B cell (primary cell): Measurements from ENCODE around the gene SNTG2. TPM values are rescaled to one million over a fixed set of nuclear protein-coding genes. Genes with fewer than 3 reads are reported as not detected.

Experiments used
- ATAC-seq: fragments of 200-7000 bp; cut with Tn5 transposase; one replicate; pipeline ENCODE4 v1.10.0; 2021; ENCODE audit warnings: low read depth, mild to moderate bottlenecking, moderate number of reproducible peaks, moderate library complexity
- CTCF ChIA-PET: fragments of 350-600 bp; sonication (Branson Sonifier 250); formaldehyde crosslinking; loops from one replicate; lab custom pipeline; 2021; ENCODE audit warnings: antibody characterized with exemption, inconsistent platforms; lab: Charles Lee
- POLR2A ChIA-PET: fragments of 350-600 bp; sonication (Branson Sonifier 250); formaldehyde crosslinking; loops from one replicate; lab custom pipeline; 2021; ENCODE audit warnings: antibody characterized with exemption; lab: Charles Lee
- DNase-seq: peaks from one replicate; pipeline ENCODE4 v3.0.0; 2013
- H2AFZ ChIP-seq: 2 replicates; pipeline ENCODE4 v1.6.1; 2012; ENCODE audit warnings: mild to moderate bottlenecking, low read depth, low read length; ENCODE audit not compliant: insufficient read depth, poor library complexity, severe bottlenecking
- H3K27ac ChIP-seq, 2 donors: 1 replicate in 1 of 2; 2 replicates in 1 of 2; pipeline ENCODE4 v1.5.1; 2012 to 2013; ENCODE audit warnings: low read length in 2 of 2, mild to moderate bottlenecking in 2 of 2, moderate library complexity in 1 of 2
- H3K27me3 ChIP-seq, 4 experiments: fragments of 200-600 bp in 1 of 4; sonication (generic) in 1 of 4; replicated peaks in 1 of 4; 1 replicate in 2 of 4; 2 replicates in 2 of 4; pipeline versions ENCODE4 v1.6.1 to v1.7.0; 2013 to 2016; ENCODE audit warnings: low read length in 3 of 4, mild to moderate bottlenecking in 2 of 4, mixed read lengths in 1 of 4, moderate library complexity in 1 of 4; ENCODE audit not compliant: insufficient read depth in 4 of 4, control insufficient read depth in 3 of 4; ENCODE audit errors: control extremely low read depth in 1 of 4
- H3K36me3 ChIP-seq, 2 experiments: replicated peaks in 1 of 2; 1 replicate in 1 of 2; 2 replicates in 1 of 2; pipeline versions ENCODE4 v1.6.1 to v1.7.1; 2013; ENCODE audit warnings: low read length in 1 of 2; ENCODE audit not compliant: insufficient read depth in 2 of 2, control insufficient read depth in 1 of 2; ENCODE audit errors: control extremely low read depth in 1 of 2, extremely low read depth in 1 of 2
- H3K4me1 ChIP-seq, 2 donors: fragments of 200-600 bp in 1 of 2; sonication (generic) in 1 of 2; 1 replicate in 1 of 2; 2 replicates in 1 of 2; pipeline versions ENCODE4 v1.5.1 to v1.6.1; 2013 to 2017; ENCODE audit warnings: low read length in 2 of 2; ENCODE audit not compliant: control insufficient read depth in 2 of 2, insufficient read depth in 2 of 2
- H3K4me2 ChIP-seq: replicated peaks from 2 replicates; pipeline ENCODE3; 2012; ENCODE audit warnings: mild to moderate bottlenecking, low read depth, low read length; ENCODE audit not compliant: poor library complexity, severe bottlenecking
- H3K4me3 ChIP-seq, 5 experiments: fragments of 200-600 bp in 1 of 5; sonication (generic) in 1 of 5; 1 replicate in 3 of 5; 2 replicates in 2 of 5; pipeline versions ENCODE4 v1.5.1 to v1.7.0; 2011 to 2016; ENCODE audit warnings: low read length in 4 of 5, mild to moderate bottlenecking in 4 of 5, low read depth in 2 of 5, control low read depth in 1 of 5, moderate library complexity in 1 of 5; ENCODE audit not compliant: insufficient read depth in 1 of 5; ENCODE audit errors: control extremely low read depth in 1 of 5, extremely low read depth in 1 of 5
- H3K79me2 ChIP-seq: fragments of 200-600 bp; sonication (generic); one replicate; pipeline ENCODE4 v1.6.0; 2016; ENCODE audit warnings: low read length; ENCODE audit not compliant: control insufficient read depth, insufficient read depth
- H3K9ac ChIP-seq: fragments of 200-600 bp; sonication (generic); 2 replicates; pipeline ENCODE4 v1.6.1; 2017; ENCODE audit warnings: mild to moderate bottlenecking, low read length, moderate library complexity
- H3K9me3 ChIP-seq, 3 donors: one replicate each; pipeline versions ENCODE4 v1.6.1 to v1.7.1; 2013; ENCODE audit warnings: low read length in 2 of 3; ENCODE audit not compliant: control insufficient read depth in 2 of 3, insufficient read depth in 1 of 3; ENCODE audit errors: control extremely low read depth in 1 of 3
- H4K20me1 ChIP-seq: 2 replicates; pipeline ENCODE4 v1.6.0; 2012; ENCODE audit warnings: mild to moderate bottlenecking, low read length; ENCODE audit not compliant: insufficient read depth, control insufficient read depth, poor library complexity, severe bottlenecking
- H3K27ac Mint-ChIP-seq: one replicate; pipeline ENCODE4 v1.8.0; 2021; ENCODE audit warnings: mixed read lengths
- H3K27me3 Mint-ChIP-seq: one replicate; pipeline ENCODE4 v1.8.0; 2021; ENCODE audit warnings: mixed read lengths
- H3K4me1 Mint-ChIP-seq: one replicate; pipeline ENCODE4 v1.8.0; 2021; ENCODE audit warnings: mixed read lengths
- H3K4me3 Mint-ChIP-seq: one replicate; pipeline ENCODE4 v1.8.0; 2021; ENCODE audit warnings: mixed read lengths
- H3K9me3 Mint-ChIP-seq: one replicate; pipeline ENCODE4 v1.8.0; 2022; ENCODE audit warnings: mixed read lengths; ENCODE audit not compliant: insufficient read depth
- CTCF ChIP-seq: fragments of 200-600 bp; IDR thresholded peaks from one replicate; pipeline ENCODE4 v1.8.0; 2022; ENCODE audit warnings: antibody characterized with exemption, mild to moderate bottlenecking
- EZH2 ChIP-seq: IDR thresholded peaks from 2 replicates; pipeline ENCODE4 v1.6.1; 2012; ENCODE audit warnings: borderline replicate concordance, low read depth, mild to moderate bottlenecking, moderate library complexity, low read length; ENCODE audit not compliant: insufficient read depth, poor library complexity, severe bottlenecking
- WGBS: methylation state at CpG from one replicate; pipeline ENCODE4 v1.1.5; 2013; ENCODE audit warnings: missing lambda C conversion rate; ENCODE audit not compliant: insufficient coverage; 5-methylcytosine and 5-hydroxymethylcytosine counted together
- intact Hi-C: fragments of 100-400 bp; cut with micrococcal nuclease; formaldehyde crosslinking; loops from one replicate; pipeline ENCODE4 v1.10.0; 2022
- polyA plus RNA-seq: library from polyadenylated mRNA; depleted of rRNA; stranded (reverse); fragments of >200 nt; gene quantifications from 2 replicates; pipeline ENCODE4 v1.2.3, GENCODE V29; 2012
- total RNA-seq, 2 donors: library from RNA; stranded (reverse); fragments of 120-200 nt in 1 of 2; gene quantifications; 1 replicate in 1 of 2; 2 replicates in 1 of 2; pipeline versions ENCODE4 v1.2.3 to v1.2.4, GENCODE V29; 2013 to 2022

The SNTG2 gene
- total and polyA plus RNA-seq, 2 donors (not counting 1 experiment from before 2014, with no cell fraction given), result 2.1 to 2.4 TPM

DNA sequence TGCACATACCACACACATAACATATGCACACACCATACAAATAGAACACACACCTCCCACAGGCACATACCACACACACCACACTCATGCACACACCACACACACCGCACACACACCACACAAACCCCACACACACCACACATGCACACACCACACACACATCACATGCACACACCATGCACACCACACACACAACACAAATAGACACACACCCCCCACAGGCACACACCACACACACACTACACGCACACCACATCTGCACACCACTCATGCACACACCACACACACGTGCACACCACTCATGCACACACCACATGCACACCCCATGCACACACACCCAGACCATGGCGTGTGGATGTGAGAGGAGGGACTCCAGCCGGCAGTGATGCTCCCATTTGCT, 300.9 kb downstream of the SNTG2 start:
- no peaks in the 10 kb centered on the region for H3K9me3 Mint-ChIP-seq
- H3K79me2 ChIP-seq, result no peaks in the 10 kb centered on the region
- no peak overlapping the region for H3K4me3 ChIP-seq
- H3K9ac ChIP-seq, result no peak overlapping the region
- H3K4me2 ChIP-seq, result no peak overlapping the region
- ChIA-PET CTCF (no interaction called here), POLR2A (no interaction called here)
- H3K4me1 ChIP-seq, result peaks cover 29 to 31% of the 10 kb centered on the region in 2 donors
- no peak for TF ChIP-seq EZH2
- no peak for TF ChIP-seq CTCF
- H2AFZ ChIP-seq, result no peak overlapping the region
- H3K36me3 ChIP-seq, result no peaks in the 10 kb centered on the region
- no peaks in the 10 kb centered on the region for H3K27me3 Mint-ChIP-seq
- ATAC-seq, result no peak
- peaks cover 0 to 16% (median 5%) of the 10 kb centered on the region in 3 donors for H3K9me3 ChIP-seq
- 90% methylated on average over 2 of the region's 5 CpGs for WGBS
- no peaks in the 10 kb centered on the region for H4K20me1 ChIP-seq
- H3K4me1 Mint-ChIP-seq, result peaks cover 20% of the 10 kb centered on the region
- DNase-seq, result no peak
- intact Hi-C loops, result no loop called here
- no peak overlapping the region for H3K4me3 Mint-ChIP-seq
- H3K27ac ChIP-seq, result no peak overlapping the region
- no peaks in the 10 kb centered on the region for H3K27me3 ChIP-seq
- no peak overlapping the region for H3K27ac Mint-ChIP-seq

- Histone ChIP-seq H3K9ac (no peak overlapping the region), H2AFZ (peak overlapping the region; percentile 35), H4K20me1 (no peaks in the 10 kb centered on the region), H3K79me2 (no peaks in the 10 kb centered on the region), H3K36me3 (no peaks in the 10 kb centered on the region), H3K4me1 (peaks cover 28 to 32% of the 10 kb centered on the region in 2 donors), H3K4me3 (no peak overlapping the region), H3K9me3 (peaks cover 0 to 16% (median 5%) of the 10 kb centered on the region in 3 donors), H3K27me3 (no peaks in the 10 kb centered on the region), H3K27ac (peak overlapping the region in 1 of 2 donors; percentile 17), H3K4me2 (peak overlapping the region; percentile 29)
- CTCF ChIA-PET, result no interaction called here
- H3K27me3 Mint-ChIP-seq, result no peaks in the 10 kb centered on the region
- peak; percentile 23 for DNase-seq
- H3K4me3 Mint-ChIP-seq, result peak overlapping the region; percentile 4
- no peak for TF ChIP-seq EZH2
- TF ChIP-seq CTCF, result no peak
- ATAC-seq, result no peak
- H3K27ac Mint-ChIP-seq, result peak overlapping the region; percentile 27
- POLR2A ChIA-PET, result no interaction called here
- WGBS, result 8% methylated on average over 3 of the region's 4 CpGs
- H3K4me1 Mint-ChIP-seq, result peaks cover 18% of the 10 kb centered on the region
- intact Hi-C loops, result no loop called here
- H3K9me3 Mint-ChIP-seq, result no peaks in the 10 kb centered on the region
These were observed 303.0 kb downstream of the SNTG2 start for GRCh38 chr2:1253629-1254028.
